Activated gamma-delta T cell treated with anti-CD3 and anti-CD28 coated beads, Interleukin-2, amount 50 U/mL, for 16 hours (primary cell): ENCODE results near the gene HNRNPC.
"Not testable (repeated sequence)": the region's sequence is repeated elsewhere in the genome, so short reads cannot be mapped to it uniquely, and the experiment has no call there.

Source experiments
- DNase-seq: peaks from one replicate; pipeline ENCODE4 v3.0.0-alpha.2; 2020; ENCODE audit warnings: low read depth

Gene HNRNPC

GRCh38 chr14:21268617-21269251, 508 bp downstream of the HNRNPC start:
- DNase-seq, result no peak

GRCh38 chr14:21267886-21268616, 1.2 kb downstream of the HNRNPC start:
- DNase-seq, result no peak

- no peak for DNase-seq
Measured at GRCh38 chr14:21267431-21267845, 1.8 kb downstream of the HNRNPC start.

GRCh38 chr14:21264025-21264801, 5.0 kb downstream of the HNRNPC start:
- no peak for DNase-seq

- no peak for DNase-seq
Measured at GRCh38 chr14:21263284-21264024, 5.8 kb downstream of the HNRNPC start.

DNA sequence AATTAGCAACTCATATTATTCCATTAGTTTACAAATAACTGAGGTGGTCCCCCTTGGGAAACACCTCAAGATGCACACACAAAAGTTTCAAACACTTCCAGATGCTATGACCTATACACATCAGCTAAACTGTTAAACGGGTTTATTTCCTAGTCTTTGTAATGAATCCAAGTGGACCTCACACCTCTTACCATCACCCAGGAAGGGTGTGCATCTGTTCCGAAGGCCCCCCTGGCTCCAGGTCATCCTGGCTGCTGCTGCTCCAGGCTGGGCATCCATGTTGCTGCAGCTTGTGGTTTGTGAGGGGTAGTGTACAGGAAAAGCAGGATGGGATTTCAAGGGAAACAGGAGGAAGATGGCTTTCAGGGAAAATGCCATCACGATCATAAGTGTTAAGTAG, 6.8 kb downstream of the HNRNPC start:
- no peak for DNase-seq

- no peak for DNase-seq
Measured at GRCh38 chr14:21261824-21262223, 7.4 kb downstream of the HNRNPC start.

- DNase-seq, result no peak
Measured at GRCh38 chr14:21258889-21259787, 10.1 kb downstream of the HNRNPC start.

GRCh38 chr14:21258005-21258888, 11.0 kb downstream of the HNRNPC start:
- DNase-seq, result no peak

- no peak for DNase-seq
Measured at GRCh38 chr14:21257394-21257909, 11.8 kb downstream of the HNRNPC start.

DNA sequence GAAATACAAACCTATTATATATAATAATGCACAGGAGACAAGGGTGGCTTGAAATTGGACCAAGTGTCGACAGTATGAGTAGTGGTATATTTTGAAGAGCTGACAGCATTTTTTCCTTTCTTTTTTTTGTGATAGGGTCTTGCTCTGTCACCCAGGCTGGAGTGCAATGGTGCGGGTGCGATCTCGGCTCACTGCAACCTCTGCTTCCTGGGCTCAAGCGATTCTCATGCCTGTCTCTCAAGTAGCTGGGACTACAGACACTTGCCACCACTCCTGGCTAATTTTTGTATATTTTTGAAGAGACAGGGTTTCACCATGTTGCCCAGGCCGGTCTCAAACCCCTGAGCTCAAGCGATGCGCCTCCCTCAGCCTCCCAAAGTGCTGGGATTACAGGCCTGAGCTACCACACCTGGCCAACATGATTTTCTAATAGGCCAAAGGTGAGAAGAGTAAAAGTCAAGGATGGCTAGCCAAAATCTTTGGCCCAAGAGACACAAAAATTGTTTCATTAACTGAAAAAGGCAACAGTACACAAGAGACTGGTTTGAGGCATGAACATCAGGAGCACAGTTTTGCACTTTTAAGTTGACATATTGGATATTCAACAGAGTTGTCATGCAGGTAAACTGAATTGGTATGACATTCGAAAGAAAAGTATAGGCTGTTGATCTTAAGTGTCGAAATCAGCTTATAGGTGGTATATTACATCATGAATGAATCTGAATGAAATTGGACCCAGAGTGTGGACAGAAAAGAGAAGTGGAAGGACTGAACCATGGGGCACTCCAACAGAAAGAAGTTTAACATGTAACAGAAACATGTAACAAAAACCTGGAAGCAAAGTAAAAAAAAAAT, 12.5 kb downstream of the HNRNPC start:
- DNase-seq, result no peak

DNA sequence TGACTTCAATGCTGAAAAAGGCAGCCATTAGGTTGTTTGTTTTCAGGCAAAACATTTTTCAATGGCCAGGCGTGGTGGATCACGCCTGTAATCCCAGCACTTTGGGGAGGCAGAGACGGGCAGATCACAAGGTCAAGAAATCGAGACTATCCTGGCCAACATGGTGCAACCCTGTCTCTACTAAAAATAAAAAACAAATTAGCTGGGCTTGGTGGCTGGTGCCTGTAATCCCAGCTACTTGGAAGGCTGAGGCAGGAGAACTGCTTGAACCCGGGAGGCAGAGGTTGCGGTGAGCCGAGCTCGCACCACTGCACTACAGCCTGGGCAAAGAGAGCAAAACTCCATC, 13.2 kb downstream of the HNRNPC start:
- DNase-seq, result not testable (repeated sequence)

- DNase-seq, result no peak
Measured at GRCh38 chr14:21255385-21256101, 13.7 kb downstream of the HNRNPC start.

DNA sequence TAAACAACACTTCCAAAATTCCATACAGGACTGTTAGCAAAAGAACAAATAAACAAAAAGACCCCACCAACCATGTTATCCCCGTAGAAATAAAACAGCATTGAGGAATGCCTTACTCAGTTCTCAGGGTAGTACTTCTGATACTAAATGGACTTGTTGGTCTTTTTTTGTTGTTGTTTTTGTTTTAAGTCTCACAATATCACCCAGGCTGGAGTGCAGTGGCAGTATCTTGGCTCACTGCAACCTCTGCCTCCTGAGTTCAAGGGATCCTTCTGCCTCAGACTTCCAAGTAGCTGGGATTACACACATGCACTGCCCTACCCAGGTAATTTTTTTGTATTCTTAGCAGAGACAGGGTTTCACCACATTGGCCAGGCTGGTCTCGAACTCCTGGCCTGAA, 17.1 kb downstream of the HNRNPC start:
- no peak for DNase-seq

DNA sequence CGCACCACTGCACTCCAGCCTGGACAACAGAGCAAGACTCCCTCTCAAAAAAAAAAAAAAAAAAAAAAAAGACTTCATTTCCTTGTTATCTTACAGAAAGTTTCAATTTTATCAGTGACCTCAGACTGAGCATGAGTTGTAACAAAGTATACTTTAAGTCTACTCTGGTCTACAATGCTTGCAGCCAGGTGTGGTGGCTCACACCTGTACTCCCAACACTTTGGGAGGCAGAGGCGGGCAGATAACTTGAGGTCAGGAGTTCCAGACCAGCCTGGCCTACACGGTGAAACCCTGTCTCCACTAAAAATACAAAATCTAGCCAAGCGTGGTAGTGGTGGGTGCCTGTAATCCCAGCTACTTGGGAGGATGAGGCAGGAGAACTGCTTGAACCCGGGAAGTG, 18.0 kb downstream of the HNRNPC start:
- no peak for DNase-seq

- DNase-seq, result no peak
Measured at GRCh38 chr14:21248739-21249411, 20.4 kb downstream of the HNRNPC start.

DNA sequence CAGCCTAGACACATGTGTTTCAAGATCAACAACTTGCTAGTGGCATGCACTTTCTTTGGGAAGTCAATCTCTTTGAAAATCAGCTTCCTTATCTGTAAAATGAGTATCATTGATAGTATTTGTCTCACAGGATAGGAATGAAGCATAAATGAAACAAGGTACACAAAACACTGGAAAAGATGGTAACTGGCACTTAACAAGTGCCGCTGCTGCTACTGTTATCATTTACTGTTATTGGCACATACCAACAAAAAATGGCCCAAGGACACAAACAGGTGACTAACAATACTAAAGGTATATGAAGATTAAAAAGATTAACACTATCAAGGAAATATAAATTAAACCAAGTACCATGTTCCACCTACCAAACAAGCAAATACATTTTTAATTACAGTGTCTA, 20.9 kb downstream of the HNRNPC start:
- DNase-seq, result no peak

DNA sequence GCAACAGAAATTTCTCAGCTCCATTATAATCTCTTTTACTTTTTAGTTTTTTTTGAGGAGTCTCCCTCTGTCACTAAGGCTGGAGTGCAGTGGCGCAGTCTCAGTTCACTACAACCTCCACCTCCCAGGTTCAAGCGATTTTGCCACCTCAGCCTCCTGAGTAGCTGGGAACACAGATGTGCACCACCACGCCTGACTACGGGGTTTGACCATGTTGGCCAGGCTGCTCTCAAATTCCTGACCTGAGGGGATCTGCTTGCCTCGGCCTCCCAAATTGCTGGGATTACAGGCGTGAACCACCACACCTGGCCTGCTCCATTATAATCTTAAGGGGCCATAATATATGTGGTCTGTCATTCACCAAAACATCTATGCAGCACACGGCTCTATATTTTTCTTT, 23.4 kb downstream of the HNRNPC start:
- no peak for DNase-seq
